GM12878 (cell line): Measurements from ENCODE around the gene SVBP. TPM values are rescaled to one million over a fixed set of nuclear protein-coding genes. Genes with fewer than 3 reads are reported as not detected.

ENCODE experiments used
- CEBPB ChIP-seq, 2 experiments: fragments of 150-350 bp in 1 of 2; IDR thresholded peaks; 2 replicates each; pipeline ENCODE4 v1.6.1; 2012 to 2014; ENCODE audit warnings: low read depth in 2 of 2, low read length in 2 of 2, borderline replicate concordance in 1 of 2, inconsistent platforms in 1 of 2
- EED ChIP-seq: sonication (generic); IDR thresholded peaks from 2 replicates; pipeline ENCODE4 v1.6.1; 2016; ENCODE audit warnings: antibody characterized with exemption, low read depth
- IKZF2 ChIP-seq, 2 experiments: fragments of 450-650 bp; IDR thresholded peaks; 2 replicates each; pipeline ENCODE4 v1.6.1; 2017; ENCODE audit warnings: mild to moderate bottlenecking in 2 of 2, moderate library complexity in 2 of 2
- IRF4 ChIP-seq: IDR thresholded peaks from 2 replicates; pipeline ENCODE4 v1.6.1; 2011; ENCODE audit warnings: low read depth, low read length
- MTA3 ChIP-seq: IDR thresholded peaks from 2 replicates; pipeline ENCODE4 v1.6.1; 2012; ENCODE audit warnings: low read length, inconsistent platforms, borderline replicate concordance
- MXI1 ChIP-seq: fragments of 150-350 bp; IDR thresholded peaks from 2 replicates; pipeline ENCODE4 v1.6.1; 2011; ENCODE audit warnings: low read depth, mild to moderate bottlenecking, inconsistent platforms, low read length, improper control_type of control experiment
- NFYA ChIP-seq: IDR thresholded peaks from 2 replicates; pipeline ENCODE4 v1.6.1; 2011; ENCODE audit warnings: low read depth, mild to moderate bottlenecking, low read length, improper control_type of control experiment, borderline replicate concordance
- NR2F1 ChIP-seq: fragments of 450-650 bp; conservative IDR thresholded peaks from 2 replicates; pipeline ENCODE4 v1.6.1; 2017; ENCODE audit warnings: mild to moderate bottlenecking
- NRF1 ChIP-seq: conservative IDR thresholded peaks from 2 replicates; pipeline ENCODE4 v1.6.1; 2011; ENCODE audit warnings: mild to moderate bottlenecking, low read depth, low read length, improper control_type of control experiment
- PAX5 ChIP-seq: IDR thresholded peaks from 2 replicates; pipeline ENCODE4 v1.6.1; 2011; ENCODE audit warnings: low read depth, low read length, borderline replicate concordance
- RAD21 ChIP-seq: IDR thresholded peaks from 2 replicates; pipeline ENCODE4 v1.6.1; 2011; ENCODE audit warnings: mild to moderate bottlenecking, low read depth, low read length, moderate library complexity; ENCODE audit not compliant: insufficient read depth
- RB1 ChIP-seq: fragments of 450-650 bp; formaldehyde crosslinking; IDR thresholded peaks from 2 replicates; pipeline ENCODE4 v1.6.1; 2017; ENCODE audit warnings: mild to moderate bottlenecking, borderline replicate concordance
- SIN3A ChIP-seq: IDR thresholded peaks from 2 replicates; pipeline ENCODE4 v1.6.1; 2012; ENCODE audit warnings: low read depth, low read length, improper control_type of control experiment
- SPI1 ChIP-seq: IDR thresholded peaks from 2 replicates; pipeline ENCODE4 v1.6.1; 2011; ENCODE audit warnings: low read depth, mild to moderate bottlenecking, low read length, moderate library complexity, borderline replicate concordance; ENCODE audit not compliant: insufficient read depth
- TBL1XR1 ChIP-seq: IDR thresholded peaks from 2 replicates; pipeline ENCODE4 v1.6.1; 2012; ENCODE audit warnings: low read depth, low read length, improper control_type of control experiment
- YY1 ChIP-seq: IDR thresholded peaks from 2 replicates; pipeline ENCODE4 v1.6.1; 2011; ENCODE audit warnings: low read depth, mild to moderate bottlenecking, low read length
- ZNF24 ChIP-seq: fragments of 450-650 bp; IDR thresholded peaks from 2 replicates; pipeline ENCODE4 v1.6.1; 2017; ENCODE audit warnings: antibody characterized with exemption, mild to moderate bottlenecking
- polyA plus RNA-seq, 11 experiments: library from polyadenylated mRNA; depleted of rRNA in 4 of 11; unstranded in 6 of 11; stranded (reverse) in 5 of 11; fragments of >200 nt; fragmentation: Nextera tagmentation in 4 of 11; fragmentation: Illumina TruSeq in 1 of 11; extraction: Ambion mirVana in 4 of 11; extraction: Trizol in 1 of 11; gene quantifications; 1 replicate in 1 of 11; 2 replicates in 10 of 11; pipeline versions ENCODE4 v1.2.1 to v1.2.3, GENCODE V29; 2011 to 2016; ENCODE audit warnings: inconsistent platforms in 2 of 11, missing spikeins in 2 of 11, low read depth in 1 of 11
- total RNA-seq, 4 experiments: library from RNA; depleted of rRNA in 3 of 4; stranded (reverse); fragments of >200 nt in 3 of 4; fragmentation: Illumina TruSeq in 1 of 4; extraction: Trizol in 1 of 4; gene quantifications; 2 replicates each; pipeline versions ENCODE4 v1.2.1 to v1.2.3, GENCODE V29; 2013 to 2021
- TF ChIP-seq, protein P1 (sequence below): fragments of 150-350 bp; IDR thresholded peaks from 2 replicates; pipeline ENCODE4 v1.6.1; 2016; ENCODE audit warnings: low read depth, low read length
- TF ChIP-seq, protein P2 (sequence below): fragments of 450-650 bp; IDR thresholded peaks from 2 replicates; pipeline ENCODE4 v1.6.1; 2017; ENCODE audit warnings: low read depth, mild to moderate bottlenecking, moderate library complexity
- TF ChIP-seq, protein P3 (sequence below), 3 experiments: IDR thresholded peaks in 2 of 3; conservative IDR thresholded peaks in 1 of 3; 2 replicates each; pipeline ENCODE4 v1.5.1; 2011; ENCODE audit warnings: low read depth in 3 of 3, low read length in 3 of 3, mild to moderate bottlenecking in 3 of 3, control low read depth in 2 of 3, moderate library complexity in 2 of 3, inconsistent platforms in 1 of 3, mixed read lengths in 1 of 3; ENCODE audit not compliant: control insufficient read depth in 2 of 3, insufficient read depth in 1 of 3; ENCODE audit errors: extremely low read depth in 1 of 3
- TF ChIP-seq, protein P4 (sequence below): IDR thresholded peaks from 2 replicates; pipeline ENCODE4 v1.6.1; 2011; ENCODE audit warnings: borderline replicate concordance, low read depth, mild to moderate bottlenecking, moderate library complexity, mixed read lengths, low read length; ENCODE audit not compliant: insufficient read depth; ENCODE audit errors: extremely low read length

Gene SVBP
- total and polyA plus RNA-seq, 10 of the 15 experiments (the other 5 are each of a cell fraction or from before 2014, with no cell fraction given): 12.6 to 29.5 (median 19.8) TPM

DNA sequence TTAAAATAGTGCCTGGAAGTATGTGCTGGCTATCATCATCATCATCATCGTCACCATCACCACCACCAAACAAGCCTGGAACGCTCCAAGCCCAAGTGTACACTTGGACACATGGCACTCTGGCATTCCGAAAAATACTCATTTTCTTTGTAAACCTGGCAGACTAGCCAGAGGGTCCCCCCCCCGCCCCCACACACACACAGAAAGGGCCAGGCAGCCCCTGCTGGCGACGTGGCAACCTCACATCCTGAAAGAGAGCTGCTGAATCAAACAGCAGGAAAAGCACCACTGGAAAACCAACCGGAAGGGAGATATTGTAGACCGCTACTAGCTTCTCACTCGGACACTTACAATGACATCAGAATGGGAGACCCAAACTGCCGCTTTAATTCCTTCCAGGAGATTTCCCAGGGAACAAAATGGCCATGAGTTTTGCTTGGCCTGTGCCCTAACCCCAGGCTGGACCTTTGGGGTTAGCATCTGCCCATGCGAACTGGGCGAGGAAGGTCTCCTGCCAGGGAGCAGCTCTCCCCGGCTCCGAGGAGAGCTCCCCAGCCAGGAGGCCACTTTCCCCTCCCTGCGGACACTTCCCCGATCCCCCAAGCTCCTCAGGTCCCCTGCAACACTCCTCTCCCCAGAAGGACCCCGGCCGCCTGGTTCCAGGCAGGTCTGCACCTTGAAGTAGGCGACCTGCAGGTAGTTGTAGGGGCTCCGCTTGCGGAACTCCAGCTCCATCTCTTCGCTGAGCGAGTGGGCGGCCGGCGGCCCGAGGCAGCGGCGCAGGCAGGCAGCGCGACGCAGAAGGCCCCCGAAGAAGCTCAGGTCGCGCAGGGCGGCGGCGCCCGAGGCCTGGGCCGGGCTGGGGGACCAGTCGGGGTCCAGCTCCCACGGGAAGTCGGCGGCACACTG lies 51.1 kb downstream of the SVBP start (continued):
- no peak for TF ChIP-seq TBL1XR1
- TF ChIP-seq SIN3A: 0 out of 2 replicates have a peak, but pooled peaks have one; percentile 9
- peak; percentile 48; the same call in 1 of the 2 replicates for TF ChIP-seq EED
- TF ChIP-seq, protein P1, sequence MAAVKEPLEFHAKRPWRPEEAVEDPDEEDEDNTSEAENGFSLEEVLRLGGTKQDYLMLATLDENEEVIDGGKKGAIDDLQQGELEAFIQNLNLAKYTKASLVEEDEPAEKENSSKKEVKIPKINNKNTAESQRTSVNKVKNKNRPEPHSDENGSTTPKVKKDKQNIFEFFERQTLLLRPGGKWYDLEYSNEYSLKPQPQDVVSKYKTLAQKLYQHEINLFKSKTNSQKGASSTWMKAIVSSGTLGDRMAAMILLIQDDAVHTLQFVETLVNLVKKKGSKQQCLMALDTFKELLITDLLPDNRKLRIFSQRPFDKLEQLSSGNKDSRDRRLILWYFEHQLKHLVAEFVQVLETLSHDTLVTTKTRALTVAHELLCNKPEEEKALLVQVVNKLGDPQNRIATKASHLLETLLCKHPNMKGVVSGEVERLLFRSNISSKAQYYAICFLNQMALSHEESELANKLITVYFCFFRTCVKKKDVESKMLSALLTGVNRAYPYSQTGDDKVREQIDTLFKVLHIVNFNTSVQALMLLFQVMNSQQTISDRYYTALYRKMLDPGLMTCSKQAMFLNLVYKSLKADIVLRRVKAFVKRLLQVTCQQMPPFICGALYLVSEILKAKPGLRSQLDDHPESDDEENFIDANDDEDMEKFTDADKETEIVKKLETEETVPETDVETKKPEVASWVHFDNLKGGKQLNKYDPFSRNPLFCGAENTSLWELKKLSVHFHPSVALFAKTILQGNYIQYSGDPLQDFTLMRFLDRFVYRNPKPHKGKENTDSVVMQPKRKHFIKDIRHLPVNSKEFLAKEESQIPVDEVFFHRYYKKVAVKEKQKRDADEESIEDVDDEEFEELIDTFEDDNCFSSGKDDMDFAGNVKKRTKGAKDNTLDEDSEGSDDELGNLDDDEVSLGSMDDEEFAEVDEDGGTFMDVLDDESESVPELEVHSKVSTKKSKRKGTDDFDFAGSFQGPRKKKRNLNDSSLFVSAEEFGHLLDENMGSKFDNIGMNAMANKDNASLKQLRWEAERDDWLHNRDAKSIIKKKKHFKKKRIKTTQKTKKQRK: no peak
- no peak for TF ChIP-seq ZNF24
- TF ChIP-seq, protein P2, sequence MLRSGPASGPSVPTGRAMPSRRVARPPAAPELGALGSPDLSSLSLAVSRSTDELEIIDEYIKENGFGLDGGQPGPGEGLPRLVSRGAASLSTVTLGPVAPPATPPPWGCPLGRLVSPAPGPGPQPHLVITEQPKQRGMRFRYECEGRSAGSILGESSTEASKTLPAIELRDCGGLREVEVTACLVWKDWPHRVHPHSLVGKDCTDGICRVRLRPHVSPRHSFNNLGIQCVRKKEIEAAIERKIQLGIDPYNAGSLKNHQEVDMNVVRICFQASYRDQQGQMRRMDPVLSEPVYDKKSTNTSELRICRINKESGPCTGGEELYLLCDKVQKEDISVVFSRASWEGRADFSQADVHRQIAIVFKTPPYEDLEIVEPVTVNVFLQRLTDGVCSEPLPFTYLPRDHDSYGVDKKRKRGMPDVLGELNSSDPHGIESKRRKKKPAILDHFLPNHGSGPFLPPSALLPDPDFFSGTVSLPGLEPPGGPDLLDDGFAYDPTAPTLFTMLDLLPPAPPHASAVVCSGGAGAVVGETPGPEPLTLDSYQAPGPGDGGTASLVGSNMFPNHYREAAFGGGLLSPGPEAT: 0 out of 2 replicates have a peak, but pooled peaks have one; percentile 27
- 0 out of 2 replicates have a peak, but pooled peaks have one; percentile 15 for TF ChIP-seq YY1
- 0 out of 2 replicates have a peak, but pooled peaks have one; percentile 27 for TF ChIP-seq RB1
- TF ChIP-seq IKZF2 (IDR thresholded peaks at IDR 0.05): peak; percentile 62 to 70
- TF ChIP-seq MXI1: peak; percentile 40; the same call in 1 of the 2 replicates
- TF ChIP-seq, protein P3, sequence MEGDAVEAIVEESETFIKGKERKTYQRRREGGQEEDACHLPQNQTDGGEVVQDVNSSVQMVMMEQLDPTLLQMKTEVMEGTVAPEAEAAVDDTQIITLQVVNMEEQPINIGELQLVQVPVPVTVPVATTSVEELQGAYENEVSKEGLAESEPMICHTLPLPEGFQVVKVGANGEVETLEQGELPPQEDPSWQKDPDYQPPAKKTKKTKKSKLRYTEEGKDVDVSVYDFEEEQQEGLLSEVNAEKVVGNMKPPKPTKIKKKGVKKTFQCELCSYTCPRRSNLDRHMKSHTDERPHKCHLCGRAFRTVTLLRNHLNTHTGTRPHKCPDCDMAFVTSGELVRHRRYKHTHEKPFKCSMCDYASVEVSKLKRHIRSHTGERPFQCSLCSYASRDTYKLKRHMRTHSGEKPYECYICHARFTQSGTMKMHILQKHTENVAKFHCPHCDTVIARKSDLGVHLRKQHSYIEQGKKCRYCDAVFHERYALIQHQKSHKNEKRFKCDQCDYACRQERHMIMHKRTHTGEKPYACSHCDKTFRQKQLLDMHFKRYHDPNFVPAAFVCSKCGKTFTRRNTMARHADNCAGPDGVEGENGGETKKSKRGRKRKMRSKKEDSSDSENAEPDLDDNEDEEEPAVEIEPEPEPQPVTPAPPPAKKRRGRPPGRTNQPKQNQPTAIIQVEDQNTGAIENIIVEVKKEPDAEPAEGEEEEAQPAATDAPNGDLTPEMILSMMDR (IDR thresholded peaks at IDR 0.05 in 2 of 3, conservative IDR thresholded peaks at IDR 0.05 in 1 of 3; ENCODE audit: control insufficient read depth in 2 of 3, extremely low read depth in 1 of 3, insufficient read depth in 1 of 3, low read depth in 3 of 3, low read length in 3 of 3): peak; percentile 37 to 60 (median 46); a peak in 5 of 6 replicates
- TF ChIP-seq SPI1: no peak
- TF ChIP-seq IRF4: no peak
- no peak for TF ChIP-seq NRF1
- 0 out of 2 replicates have a peak, but pooled peaks have one; percentile 6 for TF ChIP-seq RAD21
- 0 out of 2 replicates have a peak, but pooled peaks have one; percentile 27 for TF ChIP-seq NR2F1
- no peak for TF ChIP-seq NFYA
- TF ChIP-seq CEBPB (IDR thresholded peaks at IDR 0.05; ENCODE audit: borderline replicate concordance in 1 of 2, low read depth in 2 of 2, low read length in 2 of 2): no peak
- no peak for TF ChIP-seq MTA3
- TF ChIP-seq PAX5: 0 out of 2 replicates have a peak, but pooled peaks have one; percentile 12
- TF ChIP-seq, protein P4, sequence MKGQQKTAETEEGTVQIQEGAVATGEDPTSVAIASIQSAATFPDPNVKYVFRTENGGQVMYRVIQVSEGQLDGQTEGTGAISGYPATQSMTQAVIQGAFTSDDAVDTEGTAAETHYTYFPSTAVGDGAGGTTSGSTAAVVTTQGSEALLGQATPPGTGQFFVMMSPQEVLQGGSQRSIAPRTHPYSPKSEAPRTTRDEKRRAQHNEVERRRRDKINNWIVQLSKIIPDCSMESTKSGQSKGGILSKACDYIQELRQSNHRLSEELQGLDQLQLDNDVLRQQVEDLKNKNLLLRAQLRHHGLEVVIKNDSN: no peak
